ENCODE data around the gene TSNAXIP1.

Gene TSNAXIP1

GRCh38 chr16:67773569-67774456 is 32.9 kb upstream of the TSNAXIP1 start:
- no peak overlapping the region for H3K4me3 ChIP-seq (ENCODE audit: low read depth, low read length)
- DNase-seq (ENCODE audit: low read depth) = no peak
- no peak for TF ChIP-seq CTCF (IDR thresholded peaks at IDR 0.05; ENCODE audit: low read depth, low read length, missing control alignments)

- DNase-seq (ENCODE audit: low read depth) = no peak
- no peak overlapping the region for H3K4me3 ChIP-seq (ENCODE audit: low read depth, low read length)
- no peak for TF ChIP-seq CTCF (IDR thresholded peaks at IDR 0.05; ENCODE audit: low read depth, low read length, missing control alignments)
Observed at GRCh38 chr16:67774457-67774853, 32.2 kb upstream of the TSNAXIP1 start.

GRCh38 chr16:67775273-67775672 is 31.4 kb upstream of the TSNAXIP1 start:
- no peak overlapping the region for H3K4me3 ChIP-seq (ENCODE audit: low read depth, low read length)
- no peak for DNase-seq (ENCODE audit: low read depth)
- TF ChIP-seq CTCF (IDR thresholded peaks at IDR 0.05; ENCODE audit: low read depth, low read length, missing control alignments) = no peak

- no peak overlapping the region for H3K4me3 ChIP-seq (ENCODE audit: low read depth, low read length)
- no peak for TF ChIP-seq CTCF (IDR thresholded peaks at IDR 0.05; ENCODE audit: low read depth, low read length, missing control alignments)
- DNase-seq (ENCODE audit: low read depth) = no peak
Observed at GRCh38 chr16:67779256-67780014, 27.3 kb upstream of the TSNAXIP1 start.

- no peak for DNase-seq (ENCODE audit: low read depth)
- no peak for TF ChIP-seq CTCF (IDR thresholded peaks at IDR 0.05; ENCODE audit: low read depth, low read length, missing control alignments)
- no peak overlapping the region for H3K4me3 ChIP-seq (ENCODE audit: low read depth, low read length)
Observed at GRCh38 chr16:67780847-67781564, 25.7 kb upstream of the TSNAXIP1 start.

GRCh38 chr16:67781565-67781921 is 25.1 kb upstream of the TSNAXIP1 start:
- no peak for TF ChIP-seq CTCF (IDR thresholded peaks at IDR 0.05; ENCODE audit: low read depth, low read length, missing control alignments)

More at GRCh38 chr16:67781565-67781921, 25.1 kb upstream of the TSNAXIP1 start:
- H3K4me3 ChIP-seq (ENCODE audit: low read depth, low read length) = no peak overlapping the region
- DNase-seq (ENCODE audit: low read depth) = peak; percentile 39

Measured in GM12864 (cell line).